Measurements from ENCODE around the gene HID1. TPM values are rescaled to one million over a fixed set of nuclear protein-coding genes. Genes with fewer than 3 reads are reported as not detected.

The HID1 gene
- total RNA-seq, 1 experiment from 2014 or later, result 114 TPM

GRCh38 chr17:74964246-74964761, 8.3 kb downstream of the HID1 start:
- BruUV-seq (replicated peaks), result no TSS peak
- Mint-ChIP-seq H3K27me3 (ENCODE audit: unreplicated experiment) (no peaks in the 10 kb centered on the region), H3K36me3 (ENCODE audit: insufficient read depth, unreplicated experiment) (peaks cover 52% of the 10 kb centered on the region), H3K9me3 (ENCODE audit: low read depth, unreplicated experiment) (no peaks in the 10 kb centered on the region), H3K4me1 (ENCODE audit: low read depth, unreplicated experiment) (peaks cover 36% of the 10 kb centered on the region), H3K4me3 (ENCODE audit: low read depth, unreplicated experiment) (no peak overlapping the region), H3K27ac (ENCODE audit: unreplicated experiment) (no peak overlapping the region)
- DNase-seq, result no peak
- CTCF ChIA-PET, result interaction anchor here (1.4 to 4.0 kb wide), 2 partner anchors 9 to 48 kb away, joined by 3 to 26 read pairs; partner anchors contain the start of genes HID1 and MRPL58
- TF ChIP-seq, protein P1, sequence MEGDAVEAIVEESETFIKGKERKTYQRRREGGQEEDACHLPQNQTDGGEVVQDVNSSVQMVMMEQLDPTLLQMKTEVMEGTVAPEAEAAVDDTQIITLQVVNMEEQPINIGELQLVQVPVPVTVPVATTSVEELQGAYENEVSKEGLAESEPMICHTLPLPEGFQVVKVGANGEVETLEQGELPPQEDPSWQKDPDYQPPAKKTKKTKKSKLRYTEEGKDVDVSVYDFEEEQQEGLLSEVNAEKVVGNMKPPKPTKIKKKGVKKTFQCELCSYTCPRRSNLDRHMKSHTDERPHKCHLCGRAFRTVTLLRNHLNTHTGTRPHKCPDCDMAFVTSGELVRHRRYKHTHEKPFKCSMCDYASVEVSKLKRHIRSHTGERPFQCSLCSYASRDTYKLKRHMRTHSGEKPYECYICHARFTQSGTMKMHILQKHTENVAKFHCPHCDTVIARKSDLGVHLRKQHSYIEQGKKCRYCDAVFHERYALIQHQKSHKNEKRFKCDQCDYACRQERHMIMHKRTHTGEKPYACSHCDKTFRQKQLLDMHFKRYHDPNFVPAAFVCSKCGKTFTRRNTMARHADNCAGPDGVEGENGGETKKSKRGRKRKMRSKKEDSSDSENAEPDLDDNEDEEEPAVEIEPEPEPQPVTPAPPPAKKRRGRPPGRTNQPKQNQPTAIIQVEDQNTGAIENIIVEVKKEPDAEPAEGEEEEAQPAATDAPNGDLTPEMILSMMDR (IDR thresholded peaks at IDR 0.05; ENCODE audit: unreplicated experiment), result no peak
- intact Hi-C loops (cut with micrococcal nuclease; ENCODE audit: unreplicated experiment), result loop anchor here (5.0 kb wide), 2 partner anchors 48 to 68 kb away; partner anchors contain the start of gene MRPL58

- no peak for DNase-seq
- H3K27ac Mint-ChIP-seq (ENCODE audit: unreplicated experiment), result no peak overlapping the region
- H3K4me3 Mint-ChIP-seq (ENCODE audit: low read depth, unreplicated experiment), result no peak overlapping the region
- TF ChIP-seq, protein P1 (IDR thresholded peaks at IDR 0.05; ENCODE audit: unreplicated experiment), result peak; percentile 13
- H3K9me3 Mint-ChIP-seq (ENCODE audit: low read depth, unreplicated experiment), result no peaks in the 10 kb centered on the region
- CTCF ChIA-PET, result interaction anchor here (1.4 to 4.0 kb wide), 2 partner anchors 9 to 49 kb away, joined by 3 to 26 read pairs; partner anchors contain the start of genes HID1 and MRPL58
- peaks cover 31% of the 10 kb centered on the region for H3K4me1 Mint-ChIP-seq (ENCODE audit: low read depth, unreplicated experiment)
- no TSS peak for BruUV-seq (replicated peaks)
- peaks cover 55% of the 10 kb centered on the region for H3K36me3 Mint-ChIP-seq (ENCODE audit: insufficient read depth, unreplicated experiment)
- intact Hi-C loops (cut with micrococcal nuclease; ENCODE audit: unreplicated experiment), result loop anchor here (5.0 kb wide), 2 partner anchors 49 to 69 kb away; partner anchors contain the start of gene MRPL58
- no peaks in the 10 kb centered on the region for H3K27me3 Mint-ChIP-seq (ENCODE audit: unreplicated experiment)
Measured at GRCh38 chr17:74963656-74964055, 8.9 kb downstream of the HID1 start.

DNA sequence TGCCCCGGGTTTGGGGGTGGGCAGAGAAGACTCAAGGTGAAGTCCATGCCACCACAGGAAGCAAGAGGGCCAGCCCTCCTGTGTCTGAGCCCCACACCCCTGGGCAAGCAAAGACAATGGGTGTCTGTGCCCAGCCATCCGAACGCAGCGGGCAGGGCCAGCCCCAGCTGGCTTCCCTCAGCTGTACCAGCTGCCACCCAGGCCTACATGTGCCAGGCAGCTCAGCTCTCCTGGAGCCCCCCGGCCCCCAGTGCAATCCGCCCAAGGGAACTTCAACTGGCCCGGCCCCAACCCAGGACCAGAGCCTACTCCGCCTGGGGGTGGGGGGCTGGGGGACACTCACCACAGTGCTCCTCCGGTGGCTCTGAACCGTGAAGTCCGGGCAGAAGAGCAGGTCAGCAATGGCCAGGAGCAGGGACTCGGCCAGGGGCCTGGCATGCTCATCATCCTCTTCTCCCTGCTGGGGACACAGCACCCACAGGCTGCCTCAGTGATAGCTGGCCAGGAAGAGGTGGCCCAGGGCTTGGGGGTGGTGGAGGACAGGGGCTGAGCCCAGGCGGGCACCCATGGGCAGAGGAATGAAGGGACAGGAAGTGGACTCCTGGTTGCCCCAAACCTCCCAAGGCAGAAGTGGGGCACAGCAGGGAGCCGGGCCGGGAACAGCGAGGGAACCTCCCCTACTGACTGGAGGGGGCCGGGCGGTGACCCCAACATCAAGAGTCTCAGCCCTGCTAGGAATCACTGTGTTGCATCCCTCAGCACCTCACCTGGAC, 9.8 kb downstream of the HID1 start:
- H3K9me3 Mint-ChIP-seq (ENCODE audit: low read depth, unreplicated experiment), result no peaks in the 10 kb centered on the region
- CTCF ChIA-PET, result interaction anchor here (0.6 to 4.0 kb wide), 6 partner anchors 10 to 239 kb away, joined by 4 to 38 read pairs (median 17); partner anchors contain the start of genes HID1 and MRPL58
- no peaks in the 10 kb centered on the region for H3K27me3 Mint-ChIP-seq (ENCODE audit: unreplicated experiment)

More for the DNA sequence above, 9.8 kb downstream of the HID1 start:
- TF ChIP-seq, protein P1 (IDR thresholded peaks at IDR 0.05; ENCODE audit: unreplicated experiment), result no peak
- Mint-ChIP-seq H3K4me3 (ENCODE audit: low read depth, unreplicated experiment) (no peak overlapping the region), H3K36me3 (ENCODE audit: insufficient read depth, unreplicated experiment) (peaks cover 57% of the 10 kb centered on the region), H3K27ac (ENCODE audit: unreplicated experiment) (no peak overlapping the region), H3K4me1 (ENCODE audit: low read depth, unreplicated experiment) (peaks cover 23% of the 10 kb centered on the region)
- intact Hi-C loops (cut with micrococcal nuclease; ENCODE audit: unreplicated experiment), result loop anchor here (5.0 kb wide), 2 partner anchors 49 to 69 kb away; partner anchors contain the start of gene MRPL58
- BruUV-seq (replicated peaks), result no TSS peak
- no peak for DNase-seq
